ENCODE results near the gene CFTR. TPM values are rescaled to one million over a fixed set of nuclear protein-coding genes. Genes with fewer than 3 reads are reported as not detected.
A peak's percentile ranks its signal among the peaks of the same experiment; 100 is the strongest.

Gene CFTR
- total RNA-seq, 4 donors from 2014 or later = 43.0 to 176 (median 76.6) TPM

GRCh38 chr7:117489430-117489829, 9.6 kb downstream of the CFTR start:
- WGBS, 2 donors (ENCODE audit: low coverage in 1 of 2) = 56 to 58% methylated on average over 2 of the region's 2 CpGs
- Histone ChIP-seq H3K9me3 (no peaks in the 10 kb centered on the region), H3K4me1 (peaks cover 0 to 46% (median 14%) of the 10 kb centered on the region in 4 donors), H3K27me3 (no peaks in the 10 kb centered on the region), H3K27ac (peak overlapping the region; percentile 53 to 67 (median 58)), H3K36me3 (no peaks in the 10 kb centered on the region), H3K4me3 (no peak overlapping the region)
- DNase-seq = no peak
- in situ Hi-C loops (cut with MboI; ENCODE audit: low pct_ligation_motif_present in 1 of 4, low pct_unique_long_range_greater_than_20kb in 1 of 4, low sequenced_read_pairs in 3 of 4) = no loop called here
- TF ChIP-seq POLR2A (IDR thresholded peaks at IDR 0.05) (no peak), POLR2AphosphoS5 (IDR thresholded peaks at IDR 0.05) (no peak), EP300 (IDR thresholded peaks at IDR 0.05; ENCODE audit: low read depth) (no peak)
- TF ChIP-seq, protein P1, sequence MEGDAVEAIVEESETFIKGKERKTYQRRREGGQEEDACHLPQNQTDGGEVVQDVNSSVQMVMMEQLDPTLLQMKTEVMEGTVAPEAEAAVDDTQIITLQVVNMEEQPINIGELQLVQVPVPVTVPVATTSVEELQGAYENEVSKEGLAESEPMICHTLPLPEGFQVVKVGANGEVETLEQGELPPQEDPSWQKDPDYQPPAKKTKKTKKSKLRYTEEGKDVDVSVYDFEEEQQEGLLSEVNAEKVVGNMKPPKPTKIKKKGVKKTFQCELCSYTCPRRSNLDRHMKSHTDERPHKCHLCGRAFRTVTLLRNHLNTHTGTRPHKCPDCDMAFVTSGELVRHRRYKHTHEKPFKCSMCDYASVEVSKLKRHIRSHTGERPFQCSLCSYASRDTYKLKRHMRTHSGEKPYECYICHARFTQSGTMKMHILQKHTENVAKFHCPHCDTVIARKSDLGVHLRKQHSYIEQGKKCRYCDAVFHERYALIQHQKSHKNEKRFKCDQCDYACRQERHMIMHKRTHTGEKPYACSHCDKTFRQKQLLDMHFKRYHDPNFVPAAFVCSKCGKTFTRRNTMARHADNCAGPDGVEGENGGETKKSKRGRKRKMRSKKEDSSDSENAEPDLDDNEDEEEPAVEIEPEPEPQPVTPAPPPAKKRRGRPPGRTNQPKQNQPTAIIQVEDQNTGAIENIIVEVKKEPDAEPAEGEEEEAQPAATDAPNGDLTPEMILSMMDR (IDR thresholded peaks at IDR 0.05) = no peak
- intact Hi-C loops (cut with DNase I; ENCODE audit: low total_unique reads) = no loop called here

DNA sequence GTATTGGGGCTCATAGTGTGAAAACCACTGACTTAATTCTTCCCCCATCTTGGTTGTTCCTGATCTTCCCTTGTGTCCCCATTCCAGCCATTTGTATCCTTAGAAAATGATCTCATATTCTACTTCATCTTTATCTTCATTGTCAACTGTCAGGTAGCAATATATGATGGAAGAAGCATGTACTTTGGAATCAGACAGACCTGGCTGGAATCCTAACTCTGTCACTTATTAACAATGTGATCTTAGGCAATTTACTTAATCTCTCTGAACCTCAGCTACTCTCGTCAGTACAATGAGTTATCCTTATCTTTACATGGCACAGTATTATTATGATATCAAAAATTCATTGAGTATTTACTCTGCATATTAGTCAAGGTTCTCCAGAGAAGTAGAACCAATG, 10.1 kb downstream of the CFTR start:
- WGBS, 2 donors (ENCODE audit: low coverage in 1 of 2) = 39 to 50% methylated on average over 1 of the region's 1 CpG
- TF ChIP-seq POLR2AphosphoS5 (IDR thresholded peaks at IDR 0.05) = peak in 1 of 3 donors; percentile 16
- no peak for TF ChIP-seq POLR2A (IDR thresholded peaks at IDR 0.05)
- in situ Hi-C loops (cut with MboI; ENCODE audit: low pct_ligation_motif_present in 1 of 4, low pct_unique_long_range_greater_than_20kb in 1 of 4, low sequenced_read_pairs in 3 of 4) (no loop called here), intact Hi-C loops (cut with DNase I; ENCODE audit: low total_unique reads) (no loop called here)
- H3K9me3 ChIP-seq = no peaks in the 10 kb centered on the region
- peak overlapping the region; percentile 53 to 67 (median 58) for H3K27ac ChIP-seq
- H3K4me3 ChIP-seq = no peak overlapping the region
- H3K4me1 ChIP-seq = peaks cover 0 to 50% (median 15%) of the 10 kb centered on the region in 4 donors
- no peaks in the 10 kb centered on the region for H3K36me3 ChIP-seq
- H3K27me3 ChIP-seq = no peaks in the 10 kb centered on the region
- DNase-seq = no peak

- in situ Hi-C loops (cut with MboI; ENCODE audit: low pct_ligation_motif_present in 1 of 4, low pct_unique_long_range_greater_than_20kb in 1 of 4, low sequenced_read_pairs in 3 of 4) = no loop called here
These were observed 12.8 kb downstream of the CFTR start for GRCh38 chr7:117492649-117493048.

GRCh38 chr7:117493460-117493859, 13.6 kb downstream of the CFTR start:
- no peak overlapping the region for H3K4me3 ChIP-seq
- no peaks in the 10 kb centered on the region for H3K27me3 ChIP-seq
- no peaks in the 10 kb centered on the region for H3K9me3 ChIP-seq
- peaks cover 0 to 40% (median 17%) of the 10 kb centered on the region in 4 donors for H3K4me1 ChIP-seq
- no peaks in the 10 kb centered on the region for H3K36me3 ChIP-seq
- in situ Hi-C loops (cut with MboI; ENCODE audit: low pct_ligation_motif_present in 1 of 4, low pct_unique_long_range_greater_than_20kb in 1 of 4, low sequenced_read_pairs in 3 of 4) (no loop called here), intact Hi-C loops (cut with DNase I; ENCODE audit: low total_unique reads) (no loop called here)
- 83 to 85% methylated on average over 2 of the region's 2 CpGs for WGBS, 2 donors (ENCODE audit: low coverage in 1 of 2)
- no peak for DNase-seq
- no peak for TF ChIP-seq EP300 (IDR thresholded peaks at IDR 0.05; ENCODE audit: low read depth)
- TF ChIP-seq POLR2AphosphoS5 (IDR thresholded peaks at IDR 0.05) = no peak
- TF ChIP-seq POLR2A (IDR thresholded peaks at IDR 0.05) = no peak
- TF ChIP-seq, protein P1 (IDR thresholded peaks at IDR 0.05) = no peak
- H3K27ac ChIP-seq = no peak overlapping the region

More at GRCh38 chr7:117492649-117493048, 12.8 kb downstream of the CFTR start:
- Histone ChIP-seq H3K36me3 (no peaks in the 10 kb centered on the region), H3K27ac (no peak overlapping the region), H3K27me3 (no peaks in the 10 kb centered on the region), H3K4me1 (peaks cover 0 to 48% (median 20%) of the 10 kb centered on the region in 4 donors), H3K9me3 (no peaks in the 10 kb centered on the region), H3K4me3 (no peak overlapping the region)
- TF ChIP-seq POLR2AphosphoS5 (IDR thresholded peaks at IDR 0.05) (no peak), POLR2A (IDR thresholded peaks at IDR 0.05) (no peak), EP300 (IDR thresholded peaks at IDR 0.05; ENCODE audit: low read depth) (no peak)
- TF ChIP-seq, protein P1 (IDR thresholded peaks at IDR 0.05) = no peak
- WGBS, 2 donors (ENCODE audit: low coverage in 1 of 2) = 54 to 58% methylated on average over 2 of the region's 2 CpGs
- no peak for DNase-seq
- intact Hi-C loops (cut with DNase I; ENCODE audit: low total_unique reads) = no loop called here

DNA sequence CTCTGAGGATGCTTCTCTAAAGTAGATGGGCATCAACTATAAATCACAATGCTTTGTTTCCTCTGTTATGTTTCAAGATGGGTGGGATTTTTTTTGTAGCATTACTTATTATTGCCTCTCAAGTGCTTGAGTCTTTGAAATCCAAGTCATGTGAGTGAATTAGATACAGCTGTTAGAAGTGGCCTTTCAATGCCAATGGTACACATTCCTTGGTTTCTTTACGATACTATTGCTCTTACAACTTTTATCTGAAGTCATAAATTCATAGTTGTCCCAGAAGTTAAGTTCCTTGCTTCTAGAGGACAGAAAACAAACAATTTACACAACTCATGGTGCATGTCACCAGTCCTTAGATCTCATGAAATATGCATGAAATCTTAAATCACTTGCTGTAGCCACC, 15.5 kb downstream of the CFTR start:
- no peak overlapping the region for H3K4me3 ChIP-seq
- in situ Hi-C loops (cut with MboI; ENCODE audit: low pct_ligation_motif_present in 1 of 4, low pct_unique_long_range_greater_than_20kb in 1 of 4, low sequenced_read_pairs in 3 of 4) (no loop called here), intact Hi-C loops (cut with DNase I; ENCODE audit: low total_unique reads) (no loop called here)
- no peaks in the 10 kb centered on the region for H3K9me3 ChIP-seq
- peaks cover 0 to 35% (median 14%) of the 10 kb centered on the region in 4 donors for H3K4me1 ChIP-seq
- H3K36me3 ChIP-seq = no peaks in the 10 kb centered on the region
- DNase-seq = no peak
- H3K27me3 ChIP-seq = no peaks in the 10 kb centered on the region
- WGBS, 2 donors (ENCODE audit: low coverage in 1 of 2) = 29% methylated on average over 1 of the region's 1 CpG; no CpG with 5 or more reads in 1 of the 2 donors
- peak overlapping the region in 2 of 4 donors; percentile 5 to 19 for H3K27ac ChIP-seq
- TF ChIP-seq EP300 (IDR thresholded peaks at IDR 0.05; ENCODE audit: low read depth) (no peak), POLR2AphosphoS5 (IDR thresholded peaks at IDR 0.05) (no peak), POLR2A (IDR thresholded peaks at IDR 0.05) (no peak)
- TF ChIP-seq, protein P1 (IDR thresholded peaks at IDR 0.05) = no peak

Measured in transverse colon (tissue), 4 donors.